GM18520 (cell line): ENCODE data around the gene GPATCH3.
"Not testable (repeated sequence)": the region's sequence is repeated elsewhere in the genome, so short reads cannot be mapped to it uniquely, and the experiment has no call there.

Experiments used
- ATAC-seq: cut with Tn5 transposase; IDR thresholded peaks from one replicate; pipeline ENCODE4 v1.9.1; 2021; ENCODE audit not compliant: unreplicated experiment

The GPATCH3 gene

DNA sequence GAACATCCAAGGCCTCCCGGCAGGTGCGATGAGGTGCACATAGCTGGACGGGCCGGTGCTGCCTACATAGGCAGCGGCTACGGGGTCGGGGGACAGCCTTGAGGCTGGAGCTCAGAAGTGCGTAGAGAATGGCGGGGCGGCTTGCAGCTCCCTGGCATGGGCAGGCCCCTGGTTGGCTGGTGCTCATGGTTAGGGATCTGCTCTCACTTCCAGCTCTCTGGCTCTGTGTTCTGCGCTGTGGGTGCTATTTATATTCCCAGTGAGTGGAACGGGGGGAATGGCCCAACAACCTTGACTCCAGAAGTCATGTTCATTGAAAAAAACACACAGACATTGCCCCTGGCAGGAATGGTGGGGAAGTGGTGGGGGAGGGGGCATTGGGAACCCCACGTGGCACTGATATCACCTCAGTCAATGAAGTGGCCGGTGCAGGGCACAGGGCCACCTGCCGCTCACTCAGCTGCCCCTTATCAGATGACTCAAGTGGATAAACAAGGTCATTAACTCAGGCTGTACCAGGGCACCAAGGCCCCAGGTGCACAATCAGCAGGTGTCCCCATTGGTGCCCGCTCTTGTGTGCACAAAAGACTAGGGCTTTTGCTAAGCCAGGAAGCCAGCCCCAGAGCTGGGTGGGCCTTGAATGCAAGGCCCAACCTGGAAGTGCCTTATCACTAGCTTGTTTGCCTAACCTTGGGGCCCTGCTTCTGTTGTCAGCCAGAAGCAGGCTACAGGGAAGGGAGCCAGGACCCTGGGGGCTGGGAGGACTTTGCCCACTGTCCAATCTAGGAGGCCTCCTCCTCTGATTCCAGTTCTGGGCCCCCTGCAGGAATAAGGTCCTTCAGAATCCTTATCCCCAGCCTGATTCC lies 13.7 kb upstream of the GPATCH3 start, which contains the start of gene NR0B2:
Gene NR0B2 (minus strand): TSS at position 222 of the 866 bp plus-strand sequence. CDS start 35 bp downstream, at position 187.
- no peak for ATAC-seq

DNA sequence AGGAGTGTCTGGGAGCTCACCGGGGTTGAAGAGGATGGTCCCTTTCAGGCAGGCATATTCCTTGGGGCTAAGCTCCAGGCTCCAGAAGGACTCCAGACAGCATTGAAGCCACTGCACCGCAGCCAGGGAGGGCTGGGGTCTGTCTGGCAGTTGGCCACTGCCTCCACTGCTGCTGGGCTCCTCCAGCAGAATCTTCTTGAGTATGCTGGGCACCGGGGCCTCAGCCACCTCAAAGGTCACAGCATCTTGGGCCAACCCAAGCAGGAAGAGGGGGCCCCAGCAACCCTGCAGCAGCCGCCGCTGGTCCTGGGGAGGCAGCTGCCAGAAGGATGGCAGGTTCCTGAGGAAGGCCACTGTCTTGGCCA lies 13.1 kb upstream of the GPATCH3 start:
- no peak for ATAC-seq

DNA sequence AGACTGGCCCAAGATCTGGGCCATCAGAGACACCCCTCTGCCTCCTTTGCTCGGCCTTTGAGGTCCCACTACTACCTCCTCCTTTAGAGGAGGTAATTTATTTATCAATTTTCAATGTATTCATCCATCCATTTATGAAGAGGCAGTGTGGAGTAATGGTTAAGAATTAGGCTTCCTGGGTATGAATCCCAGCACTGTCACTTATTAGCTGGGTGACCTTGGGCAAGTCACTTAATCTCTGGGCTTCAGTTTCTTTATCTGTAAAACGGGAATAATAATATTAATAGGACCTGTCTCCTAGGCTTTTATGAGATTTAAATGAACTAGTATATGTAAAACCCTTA lies 11.9 kb upstream of the GPATCH3 start:
- ATAC-seq, result no peak

DNA sequence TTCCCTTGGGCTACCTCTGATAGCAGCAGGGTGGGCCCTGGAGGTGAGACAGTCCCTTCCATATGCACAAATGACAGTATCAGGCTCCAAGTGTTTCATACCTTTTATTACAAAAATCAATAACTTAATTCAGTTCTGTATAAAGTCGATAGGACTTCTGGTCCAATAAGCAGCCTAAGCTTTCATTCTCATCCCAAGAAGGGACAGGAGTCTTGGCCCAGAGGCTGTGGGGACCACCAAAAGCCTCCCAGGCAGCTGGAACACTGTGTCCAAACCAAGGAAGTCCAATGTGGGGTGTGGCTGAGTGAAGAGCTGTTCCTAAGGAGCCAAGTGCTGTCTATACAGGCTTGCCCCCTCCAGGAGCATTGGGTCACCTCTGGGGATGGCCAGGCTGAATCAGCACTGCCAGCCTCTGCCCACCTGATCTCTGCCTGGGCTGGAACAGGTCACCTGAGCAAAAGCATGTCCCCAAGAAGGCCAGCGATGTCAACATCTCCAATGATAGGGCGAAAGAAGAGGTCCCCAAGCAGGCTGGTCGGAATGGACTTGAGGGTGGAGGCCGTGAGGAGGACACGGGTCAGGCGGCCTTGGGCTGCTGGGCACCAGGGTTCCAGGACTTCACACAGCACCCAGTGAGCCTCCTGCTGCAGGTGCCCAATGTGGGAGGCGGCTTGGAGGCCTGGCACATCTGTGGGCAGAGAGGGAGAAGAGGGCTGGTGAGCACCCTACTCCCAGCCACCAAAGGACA lies 11.3 kb upstream of the GPATCH3 start:
- ATAC-seq, result no peak

DNA sequence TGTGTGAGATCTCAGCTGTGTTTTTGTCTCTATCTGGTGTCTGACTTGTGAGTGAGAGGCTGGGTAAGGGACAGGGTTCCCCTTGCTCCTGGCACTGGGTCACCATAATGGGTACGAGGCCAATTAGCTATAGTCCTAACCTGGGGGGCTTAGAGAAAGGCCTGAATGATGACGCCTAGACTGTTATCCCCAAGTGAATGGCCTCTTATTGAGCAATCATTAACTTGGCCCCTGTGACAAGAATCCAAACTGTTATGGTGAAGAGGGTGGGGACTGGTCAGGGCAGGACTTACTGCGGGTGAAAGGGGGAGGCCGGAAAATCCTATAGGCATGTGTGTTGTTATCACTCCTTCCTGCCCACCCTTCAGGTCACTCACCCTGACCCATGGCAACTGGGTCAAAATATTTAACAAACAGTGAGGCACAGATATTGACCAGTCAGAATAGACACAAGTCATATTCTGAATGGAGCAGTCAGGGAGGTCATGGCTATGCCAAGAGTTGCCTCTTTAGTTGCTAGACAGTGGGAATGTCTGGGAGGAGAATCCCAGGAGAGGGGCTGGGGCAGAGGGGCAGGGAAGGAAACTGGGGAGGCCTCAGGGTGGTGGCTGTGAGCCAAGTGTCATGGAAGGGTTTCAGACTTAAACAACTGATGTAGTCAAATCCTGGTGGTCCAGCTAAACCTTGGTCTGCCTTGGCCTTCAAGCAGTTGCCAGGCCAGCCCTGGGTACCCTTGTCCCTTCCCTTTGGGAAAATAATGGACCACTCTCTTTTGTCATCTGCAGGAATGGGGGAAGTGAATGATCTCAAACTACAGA lies 10.3 kb upstream of the GPATCH3 start:
- no peak for ATAC-seq

DNA sequence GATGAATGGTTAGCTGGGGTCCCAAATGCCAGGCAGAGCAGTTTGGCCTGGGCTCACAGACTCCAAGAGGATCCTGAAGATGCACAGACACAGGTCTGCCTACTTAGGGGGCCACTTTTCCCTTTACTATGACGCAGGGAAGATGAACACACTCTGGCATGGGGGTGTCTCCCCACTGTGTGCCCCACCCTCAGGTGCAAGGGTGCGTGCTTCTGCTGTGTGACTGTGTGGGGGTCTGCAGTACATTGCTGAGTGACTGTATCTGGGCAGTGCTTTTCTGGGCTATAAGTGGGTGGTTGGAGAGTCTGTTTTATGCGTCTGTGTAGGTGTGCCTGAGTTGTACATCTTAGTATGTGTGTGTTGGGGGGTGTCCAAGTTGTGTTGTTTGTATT lies 9.7 kb upstream of the GPATCH3 start:
- no peak for ATAC-seq

DNA sequence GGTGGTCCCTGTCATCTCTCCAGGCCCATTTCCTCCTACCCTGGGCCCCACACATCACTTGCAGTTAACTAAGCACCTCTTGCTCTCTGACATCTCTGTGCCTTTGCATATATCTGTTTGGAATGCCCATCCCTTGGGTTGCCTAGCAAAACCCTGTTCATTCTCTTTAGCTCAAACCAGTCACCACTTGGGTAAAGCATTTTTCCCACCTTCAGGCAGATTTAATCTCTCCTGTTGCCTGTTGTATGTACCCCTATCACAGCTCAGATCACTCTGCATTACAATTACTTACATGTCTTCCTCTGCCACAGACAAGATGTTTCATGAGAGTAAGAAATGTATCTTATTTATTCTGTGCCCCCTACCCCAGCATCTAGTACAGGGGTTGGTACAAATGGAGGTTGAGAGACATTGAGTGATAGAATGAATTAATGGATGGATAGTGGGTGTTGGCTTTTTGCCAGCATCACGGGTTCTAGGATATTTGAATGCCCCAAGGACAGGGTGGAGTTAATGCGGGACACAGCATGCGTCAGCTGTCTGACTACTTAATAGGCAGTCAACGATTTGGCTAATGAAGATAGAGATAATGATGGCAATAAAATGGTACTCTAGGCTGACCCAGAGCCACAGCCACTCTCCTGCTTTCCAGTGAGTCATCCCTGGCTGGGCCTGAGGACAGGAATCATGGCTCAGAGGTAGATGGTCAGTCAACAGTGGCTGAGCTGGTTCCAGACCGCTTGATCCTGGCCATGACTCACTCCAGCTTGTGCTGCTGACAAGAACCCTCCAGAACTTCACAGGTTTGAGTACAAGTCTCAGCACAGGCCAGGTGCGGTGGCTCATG lies 7.0 kb upstream of the GPATCH3 start:
- no peak for ATAC-seq

DNA sequence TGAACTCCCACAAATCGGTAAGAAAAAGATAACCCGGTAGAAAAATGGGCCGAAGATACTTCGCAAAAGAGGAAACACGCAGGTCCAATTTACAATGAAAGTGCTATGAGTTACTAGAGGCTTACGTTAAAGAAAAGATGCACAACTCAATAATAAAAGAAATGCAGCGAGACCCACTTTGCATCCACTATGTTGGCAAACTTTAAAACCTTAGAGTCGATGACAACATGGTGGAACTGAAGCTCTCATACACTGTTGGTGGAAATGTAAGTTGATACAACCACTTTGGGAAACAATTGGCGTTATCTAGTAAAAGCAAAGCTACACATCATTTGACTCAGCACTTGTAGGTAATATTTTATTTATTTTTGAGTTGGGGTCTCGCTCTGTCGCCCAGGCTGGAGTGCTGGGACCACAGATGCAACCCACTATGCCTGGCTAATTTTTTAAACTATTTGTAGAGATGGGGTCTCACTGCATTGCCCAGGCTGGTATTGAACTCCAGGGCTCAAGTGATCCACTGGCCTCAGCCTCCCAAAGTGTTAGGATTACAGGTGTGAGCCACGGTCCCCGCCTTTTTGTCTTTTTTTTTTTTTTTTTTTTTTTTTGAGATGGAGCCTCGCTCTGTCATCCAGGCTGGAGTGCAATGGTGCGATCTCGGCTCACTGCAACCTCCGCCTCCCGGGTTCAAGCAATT lies 696 bp upstream of the GPATCH3 start:
- no peak for ATAC-seq

DNA sequence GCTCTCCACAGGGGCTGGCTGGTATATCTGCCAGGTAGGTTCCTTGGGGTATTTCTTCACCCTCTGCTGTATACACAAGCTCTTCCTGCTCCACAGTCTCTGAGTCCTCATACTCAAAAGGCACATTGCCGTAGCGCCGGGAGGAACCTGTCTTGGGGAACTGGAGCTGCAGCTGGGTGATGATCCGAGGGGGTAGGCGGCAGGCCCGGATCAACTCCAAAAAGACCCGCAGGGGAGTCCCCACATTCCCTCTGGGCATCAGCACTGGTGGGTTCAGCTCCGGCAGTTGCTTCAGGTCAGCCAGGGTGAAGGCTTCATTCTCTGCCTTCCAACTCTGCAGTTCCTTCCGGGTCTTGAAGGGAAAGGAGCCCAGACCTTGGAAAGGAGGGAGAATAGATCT lies 2.9 kb downstream of the GPATCH3 start:
- ATAC-seq, result no peak

DNA sequence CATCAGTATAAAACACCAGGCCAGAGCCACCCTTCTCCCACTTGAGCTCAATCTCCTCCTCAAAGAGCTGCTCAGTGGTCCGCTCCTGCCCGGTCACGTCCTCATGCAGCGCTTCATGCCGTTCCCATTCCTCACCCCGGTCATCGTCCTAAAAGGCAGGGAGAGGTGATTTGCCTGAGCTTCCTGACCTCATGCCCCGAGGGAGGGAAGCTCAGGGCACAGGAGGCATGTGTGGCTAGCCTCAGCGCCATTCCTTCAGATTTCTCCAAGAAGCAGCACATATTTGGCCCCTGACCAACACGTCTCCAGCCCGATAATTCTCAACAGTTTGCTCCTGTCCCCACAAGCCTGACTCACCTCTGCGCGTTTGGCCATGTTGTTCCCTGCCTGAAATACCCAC lies 6.0 kb downstream of the GPATCH3 start:
- ATAC-seq, result no peak

DNA sequence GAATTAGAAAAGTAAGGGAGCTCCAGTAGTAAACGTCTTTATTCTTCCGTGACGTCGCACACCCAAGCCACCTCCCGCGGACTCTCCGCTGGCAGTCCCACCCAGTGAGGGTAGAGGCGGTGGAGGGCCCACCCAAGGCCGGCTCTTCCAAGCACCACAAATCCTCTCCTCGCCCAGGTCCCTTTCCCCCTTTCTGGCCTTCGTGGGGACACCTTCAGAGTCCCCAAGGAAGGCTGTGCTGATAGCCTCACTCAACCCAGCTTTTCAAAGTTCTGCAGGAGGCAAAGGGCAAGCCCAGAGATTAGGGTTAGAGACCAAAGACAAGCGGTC lies 9.8 kb downstream of the GPATCH3 start:
- ATAC-seq, result peak; percentile 6

DNA sequence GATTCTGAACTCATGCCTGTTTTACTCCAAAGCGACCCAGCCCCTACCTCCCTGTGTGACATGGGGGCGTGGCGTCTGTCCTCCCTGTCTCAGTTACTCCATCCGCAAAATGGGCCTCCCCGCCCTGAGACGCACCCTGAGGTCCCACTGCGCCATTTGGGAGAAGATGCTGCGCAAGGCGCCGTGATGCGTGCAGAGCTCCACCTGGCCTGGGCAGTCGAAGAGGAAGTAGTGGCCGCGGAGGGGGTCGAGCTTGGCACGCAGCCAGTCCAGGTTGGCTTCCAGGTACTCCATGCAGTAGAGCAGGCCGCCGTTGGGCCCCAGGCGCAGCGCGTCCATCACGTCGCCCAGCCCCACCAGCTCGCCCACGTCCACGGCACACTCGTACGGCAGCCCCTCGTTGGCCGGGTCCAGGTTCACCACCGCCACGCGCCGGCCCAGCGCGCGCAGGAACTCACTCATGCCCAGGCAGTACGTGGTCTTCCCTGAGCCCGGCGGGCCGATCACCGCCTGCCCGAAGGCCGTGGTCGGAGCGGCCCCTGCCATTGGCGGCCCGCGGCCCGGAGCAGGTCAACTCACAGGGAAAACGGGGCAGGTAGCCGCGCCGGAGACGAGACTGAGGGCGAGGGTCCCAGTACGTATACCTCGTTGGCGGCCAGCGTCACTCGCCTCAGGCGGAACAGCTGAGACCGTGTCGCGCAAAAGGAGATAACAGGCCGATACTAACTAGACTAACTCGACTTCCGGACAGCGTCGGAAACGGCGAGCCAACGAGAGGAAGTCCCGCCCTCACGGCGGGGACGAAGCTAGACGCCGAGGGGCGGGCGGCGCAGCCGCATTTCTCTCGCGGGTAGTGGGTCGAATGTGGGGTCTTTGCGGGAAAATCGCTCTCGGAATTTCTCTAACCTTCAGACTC lies 10.5 kb downstream of the GPATCH3 start, which contains the start of gene GPN2:
Gene GPN2 (minus strand): TSS at position 733 of the 916 bp plus-strand sequence. CDS start 187 bp downstream, at position 546.
- ATAC-seq, result peak; percentile 90

DNA sequence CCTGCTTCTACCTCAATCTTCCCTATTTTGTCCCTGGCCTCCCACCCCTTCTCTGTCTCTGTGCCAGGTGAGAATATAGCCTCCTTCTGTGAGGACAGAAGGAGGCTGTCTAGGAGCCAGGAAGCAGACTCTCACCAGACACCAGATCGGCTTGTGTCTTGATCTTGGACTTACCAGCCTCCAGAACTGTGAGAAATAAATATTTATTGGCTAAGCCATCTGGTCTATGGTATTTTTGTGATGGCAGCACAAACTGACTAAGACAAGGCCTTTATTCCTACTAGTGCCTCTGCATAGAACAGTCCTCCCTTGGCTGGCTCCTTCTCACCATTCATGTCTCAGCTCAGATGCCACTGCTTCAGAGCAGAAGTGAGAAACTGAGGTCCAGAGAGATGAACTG lies 12.0 kb downstream of the GPATCH3 start:
- ATAC-seq, result no peak

DNA sequence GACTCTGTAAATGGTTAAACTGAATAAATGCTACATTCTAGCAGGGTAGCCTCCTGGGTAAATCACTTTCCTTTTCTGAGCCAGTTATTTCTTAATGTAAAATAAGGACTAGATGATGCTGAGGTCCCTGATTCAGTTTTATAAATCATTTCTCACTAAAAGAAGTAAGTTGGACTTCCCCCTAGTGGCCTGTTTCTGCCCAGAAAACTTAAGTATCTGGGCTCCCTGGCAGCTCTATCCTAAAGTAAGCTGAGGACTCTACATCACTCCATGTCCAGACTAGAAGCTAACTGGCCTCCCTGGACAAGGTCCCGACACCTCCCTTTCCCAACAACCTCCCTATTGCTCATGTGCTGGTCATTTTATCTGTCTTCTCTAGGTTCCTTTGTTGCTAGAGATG lies 13.1 kb downstream of the GPATCH3 start:
- no peak for ATAC-seq

DNA sequence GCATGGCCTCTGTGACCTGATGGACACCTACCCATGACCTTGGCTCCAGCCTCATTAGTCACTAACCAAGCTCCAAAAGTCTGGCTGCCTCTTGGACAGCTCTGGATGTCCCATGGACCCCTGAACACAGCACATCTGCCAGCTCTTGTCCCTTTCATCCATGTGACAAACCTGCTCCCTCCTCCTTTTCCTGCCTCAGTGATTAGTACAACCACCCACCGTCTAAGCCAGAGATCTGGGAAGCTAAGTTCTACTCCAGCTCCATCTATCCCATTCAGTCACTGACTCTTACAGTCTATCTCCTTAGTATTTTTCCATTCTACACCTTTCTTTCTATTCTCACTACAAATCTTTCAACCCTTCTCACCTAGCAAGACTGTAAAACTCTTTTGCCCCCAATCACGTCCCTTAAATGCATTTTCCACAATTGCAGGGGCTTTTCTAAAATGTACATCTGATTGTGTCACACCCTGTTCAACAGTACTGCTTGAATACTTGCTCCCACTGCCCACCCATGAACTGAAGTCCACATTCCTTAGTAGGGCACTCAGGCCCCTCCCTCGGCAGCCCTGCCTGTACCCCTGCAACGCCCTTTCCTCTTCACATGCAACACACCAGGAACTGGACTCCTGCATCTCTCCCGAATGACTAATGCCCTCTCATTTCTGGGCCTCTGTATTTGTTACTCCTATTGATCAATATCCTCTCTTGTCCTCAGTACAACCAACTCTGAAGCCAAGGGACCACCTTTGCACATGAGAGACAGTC lies 17.4 kb downstream of the GPATCH3 start:
- no peak for ATAC-seq

DNA sequence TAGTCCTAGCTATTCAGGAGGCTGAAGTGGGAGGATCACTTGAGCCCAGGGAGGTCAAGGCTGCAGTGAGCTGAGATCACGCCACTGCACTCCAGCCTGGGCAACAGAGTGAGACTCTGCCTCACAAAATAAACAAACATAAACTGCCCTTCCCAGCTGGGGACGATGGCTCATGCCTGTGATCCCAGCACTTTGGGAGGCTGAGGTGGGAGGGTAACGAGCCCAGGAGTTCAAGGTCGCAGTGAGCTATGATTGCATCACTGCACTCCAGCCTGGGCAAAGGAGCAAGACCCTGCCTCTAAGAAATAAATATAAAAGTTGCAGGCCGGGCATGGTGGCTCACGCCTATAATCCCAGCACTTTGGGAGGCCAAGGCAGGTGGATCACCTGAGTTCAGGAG lies 18.7 kb downstream of the GPATCH3 start:
- ATAC-seq, result not testable (repeated sequence)

DNA sequence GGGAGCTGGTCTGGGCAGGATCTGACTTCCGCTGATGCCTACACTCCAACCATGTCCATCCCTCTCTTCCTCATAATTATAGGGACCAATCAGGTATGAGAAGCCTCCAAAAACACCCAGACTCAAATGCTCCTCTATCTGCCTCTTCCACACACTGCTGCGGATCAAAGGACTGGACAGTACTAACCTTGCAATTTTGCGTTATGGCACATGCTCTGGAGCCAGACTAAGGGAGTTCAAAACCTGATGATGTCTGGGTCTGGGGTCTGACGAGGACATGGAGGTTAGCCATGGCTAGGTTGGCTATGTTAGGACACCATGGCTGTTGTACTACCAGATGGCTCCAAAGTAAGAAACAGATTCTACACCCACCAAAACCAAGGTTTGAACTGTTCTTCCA lies 20.5 kb downstream of the GPATCH3 start:
- no peak for ATAC-seq

DNA sequence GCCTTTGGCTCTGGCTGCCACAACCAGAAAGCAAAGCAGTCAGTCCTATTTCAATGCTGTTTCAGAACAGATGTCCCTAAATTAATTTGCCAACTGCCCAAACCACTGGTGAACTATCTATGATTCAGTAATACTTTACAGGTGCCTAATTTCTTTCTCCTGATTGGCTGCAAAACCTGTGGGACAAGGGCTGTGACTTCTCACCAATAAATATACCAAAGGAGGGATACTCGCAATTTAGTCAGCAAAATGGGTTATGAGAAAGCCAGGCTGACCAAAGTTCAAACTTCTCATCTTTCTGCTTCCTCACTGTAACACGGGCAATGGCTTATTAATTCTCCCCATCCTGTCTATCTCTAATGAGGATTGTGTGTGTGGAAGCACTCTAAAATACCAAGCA lies 22.9 kb downstream of the GPATCH3 start:
- ATAC-seq, result no peak
